Jurkat, Clone E6-1 (cell line): Measurements from ENCODE around the gene MRPS31. TPM values are rescaled to one million over a fixed set of nuclear protein-coding genes. Genes with fewer than 3 reads are reported as not detected.
A peak's percentile ranks its signal among the peaks of the same experiment; 100 is the strongest.

Experiments
- DNase-seq: peaks from one replicate; pipeline ENCODE4 v3.0.0-alpha.2; 2011; ENCODE audit warnings: low read depth, low spot score
- H3K4me3 ChIP-seq: 2 replicates; pipeline ENCODE4 v1.5.1; 2011; ENCODE audit warnings: mild to moderate bottlenecking, low read length, control low read depth, moderate library complexity
- polyA plus RNA-seq: library from polyadenylated mRNA; unstranded; fragments of >200 nt; gene quantifications from one replicate; pipeline ENCODE4 v1.2.1, GENCODE V29; 2012; ENCODE audit warnings: missing spikeins; ENCODE audit not compliant: insufficient read length, insufficient read depth

Gene MRPS31
- polyA plus RNA-seq = 43.1 TPM

- H3K4me3 ChIP-seq = peak within 1 kb of the TSS; percentile 98
- peak; percentile 92 for DNase-seq
Observed at GRCh38 chr13:40770934-40771618, at the start of gene MRPS31. TSS of gene MRPS31 (minus strand) at chr13:40771190. CDS start at chr13:40771136, 54 bp downstream.

- no peak for DNase-seq
- H3K4me3 ChIP-seq = no peak overlapping the region
Observed at GRCh38 chr13:40819797-40820315, 48.9 kb upstream of the MRPS31 start.

DNA sequence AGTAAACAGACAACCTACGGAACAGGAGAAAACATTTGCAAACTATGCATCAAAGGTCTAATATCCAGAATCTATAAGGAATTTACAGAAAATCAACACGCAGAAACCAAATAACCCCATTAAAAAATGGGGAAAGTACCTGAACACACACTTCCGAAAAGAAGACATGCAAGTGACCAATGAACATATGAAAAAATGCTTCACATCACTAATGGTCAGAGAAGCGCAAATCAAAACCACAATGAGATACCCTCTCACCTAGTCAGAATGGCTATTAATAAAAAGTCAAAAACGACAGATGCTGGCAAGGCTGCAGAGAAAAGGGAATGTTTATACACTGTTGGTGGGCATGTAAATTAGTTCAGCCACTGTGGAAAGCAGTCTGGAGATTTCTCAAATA is 47.9 kb upstream of the MRPS31 start:
- no peak overlapping the region for H3K4me3 ChIP-seq
- DNase-seq = no peak

GRCh38 chr13:40814803-40815202 is 43.8 kb upstream of the MRPS31 start:
- no peak overlapping the region for H3K4me3 ChIP-seq
- no peak for DNase-seq

- peak; percentile 26 for DNase-seq
- H3K4me3 ChIP-seq = no peak overlapping the region
Observed at GRCh38 chr13:40813667-40814454, 42.9 kb upstream of the MRPS31 start.

- no peak overlapping the region for H3K4me3 ChIP-seq
- no peak for DNase-seq
Observed at GRCh38 chr13:40812724-40813445, 41.9 kb upstream of the MRPS31 start.

DNA sequence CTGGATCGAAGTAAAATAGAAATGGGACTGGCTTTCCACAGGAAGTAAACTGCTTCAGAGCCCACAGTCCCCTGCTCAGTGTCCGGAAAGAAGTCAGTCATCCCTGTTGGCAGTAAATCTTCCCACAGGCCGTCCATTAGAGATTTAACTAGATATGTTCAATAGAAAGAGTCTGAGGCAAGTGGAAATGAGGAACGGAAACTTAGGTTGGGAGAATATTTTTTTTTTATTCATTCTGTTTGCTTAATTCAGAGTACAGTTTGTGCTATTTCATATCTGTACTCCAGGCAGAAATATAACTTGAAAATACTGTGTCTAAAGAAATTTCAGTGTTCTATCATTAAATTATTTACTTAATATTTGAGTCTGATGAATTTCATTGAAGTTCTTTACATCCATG is 41.1 kb upstream of the MRPS31 start:
- no peak for DNase-seq
- H3K4me3 ChIP-seq = no peak overlapping the region

DNA sequence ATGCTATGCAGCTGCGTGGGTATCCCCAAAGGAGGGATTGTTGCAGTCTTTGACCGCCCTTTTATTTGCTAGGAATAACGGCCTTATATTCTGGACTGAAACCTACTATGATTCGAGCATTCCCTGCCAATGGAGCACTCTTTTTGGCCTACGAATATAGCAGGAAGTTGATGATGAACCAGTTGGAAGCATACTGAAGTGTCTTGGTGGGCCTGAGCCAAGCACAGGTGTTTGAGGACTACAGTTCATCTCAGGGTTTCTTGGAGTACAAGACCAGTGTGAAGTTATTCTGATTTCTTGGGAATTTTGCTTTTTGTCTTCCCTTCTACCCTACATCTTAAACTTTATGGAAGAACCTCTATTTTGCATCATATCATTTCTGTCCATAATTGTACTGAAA is 38.5 kb upstream of the MRPS31 start:
- no peak for DNase-seq

DNA sequence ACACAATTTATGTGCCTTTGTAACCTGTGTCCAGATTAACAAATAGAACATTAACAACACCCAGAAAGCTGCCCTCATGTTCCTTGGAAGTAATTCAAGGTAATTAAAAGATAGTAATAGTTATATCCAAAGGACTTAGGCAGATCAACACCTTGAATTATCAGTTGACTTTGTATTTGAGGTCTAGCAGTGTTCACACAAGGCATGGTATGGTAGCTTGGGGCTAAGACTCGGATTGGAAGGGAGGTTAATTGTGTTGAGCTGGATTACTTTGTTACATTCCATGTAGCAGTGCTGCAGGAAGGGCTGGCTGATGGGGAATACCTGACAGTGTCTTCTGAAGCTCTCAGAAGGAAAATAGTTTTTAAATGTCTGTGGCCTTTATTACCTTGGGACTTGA is 35.3 kb upstream of the MRPS31 start:
- no peak overlapping the region for H3K4me3 ChIP-seq
- DNase-seq = no peak

More for the DNA sequence above, 38.5 kb upstream of the MRPS31 start:
- H3K4me3 ChIP-seq = no peak overlapping the region

DNA sequence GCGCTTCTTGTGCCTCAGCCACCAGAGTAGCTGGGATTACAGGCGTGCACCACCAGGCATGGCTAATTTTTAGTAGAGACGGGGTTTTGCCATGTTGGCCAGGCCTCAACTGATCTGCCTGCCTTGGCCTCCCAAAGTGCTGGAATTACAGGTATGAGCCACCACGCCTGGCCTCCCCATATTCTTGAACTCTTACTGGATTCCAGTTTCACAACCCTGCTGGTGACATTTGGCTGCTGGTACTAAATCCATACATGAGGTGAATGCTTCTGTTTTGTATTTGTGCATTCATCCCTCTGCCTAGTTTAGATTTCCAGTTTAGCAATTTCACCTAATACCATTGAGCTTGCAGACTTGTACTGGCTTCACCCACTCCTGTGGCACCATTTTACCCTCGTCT is 32.3 kb upstream of the MRPS31 start:
- no peak for DNase-seq
- H3K4me3 ChIP-seq = no peak overlapping the region

- H3K4me3 ChIP-seq = no peak overlapping the region
- no peak for DNase-seq
Observed at GRCh38 chr13:40801255-40802217, 30.5 kb upstream of the MRPS31 start.

GRCh38 chr13:40800559-40800958 is 29.6 kb upstream of the MRPS31 start:
- no peak for DNase-seq
- H3K4me3 ChIP-seq = no peak overlapping the region

GRCh38 chr13:40799508-40799907 is 28.5 kb upstream of the MRPS31 start:
- DNase-seq = no peak
- H3K4me3 ChIP-seq = no peak overlapping the region

- H3K4me3 ChIP-seq = no peak overlapping the region
- DNase-seq = no peak
Observed at GRCh38 chr13:40798380-40798779, 27.4 kb upstream of the MRPS31 start.

- H3K4me3 ChIP-seq = no peak overlapping the region
- no peak for DNase-seq
Observed at GRCh38 chr13:40796649-40797048, 25.7 kb upstream of the MRPS31 start.

GRCh38 chr13:40794414-40795368 is 23.7 kb upstream of the MRPS31 start:
- DNase-seq = no peak

GRCh38 chr13:40793339-40793738 is 22.3 kb upstream of the MRPS31 start:
- no peak for DNase-seq
- H3K4me3 ChIP-seq = no peak overlapping the region

More at GRCh38 chr13:40794414-40795368, 23.7 kb upstream of the MRPS31 start:
- H3K4me3 ChIP-seq = no peak overlapping the region
